ENCODE data around the gene SPANXN1. TPM values are rescaled to one million over a fixed set of nuclear protein-coding genes. Genes with fewer than 3 reads are reported as not detected.

Gene SPANXN1
- total RNA-seq, 1 experiment from 2014 or later: not detected

DNA sequence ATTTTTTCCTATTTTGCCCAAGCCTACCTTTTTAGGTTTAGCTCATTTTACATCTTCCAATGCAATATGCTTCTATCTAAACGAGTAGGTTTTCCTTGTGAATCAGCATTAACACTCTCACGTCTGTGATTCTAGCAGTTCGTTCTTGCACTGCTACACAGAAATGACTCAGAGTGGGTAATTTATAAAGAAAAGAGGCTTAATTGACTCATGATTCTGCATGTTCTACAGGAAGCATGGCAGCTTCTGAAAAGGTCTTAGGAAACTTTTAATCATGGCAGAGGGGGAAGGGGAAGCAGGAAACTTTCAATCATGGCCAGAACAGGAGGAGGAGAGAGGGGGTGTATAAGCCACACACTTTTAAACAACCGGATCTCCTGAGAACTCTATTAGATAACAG is 44.9 kb downstream of the SPANXN1 start:
- no peak overlapping the region for H3K4me2 ChIP-seq (ENCODE audit: low read length)
- POLR2A ChIA-PET: no interaction called here
- CTCF ChIA-PET: no interaction called here
- H3K9ac ChIP-seq (ENCODE audit: low read length): no peak overlapping the region
- H3K9me2 ChIP-seq (ENCODE audit: insufficient read depth): no peaks in the 10 kb centered on the region
- BruUV-seq (replicated peaks): no TSS peak
- ATAC-seq: no peak
- H2AFZ ChIP-seq (ENCODE audit: low read depth, low read length, poor library complexity, severe bottlenecking): no peak overlapping the region
- DNase-seq (ENCODE audit: low read depth, low spot score): no peak
- H3K9me3 ChIP-seq (ENCODE audit: control insufficient read depth in 1 of 2, insufficient read depth in 1 of 2, low read depth in 1 of 2, low read length in 2 of 2): no peaks in the 10 kb centered on the region
- intact Hi-C loops (cut with micrococcal nuclease): no loop called here
- H3K79me2 ChIP-seq (ENCODE audit: insufficient read depth, low read length): no peaks in the 10 kb centered on the region
- RAD21 ChIA-PET (ENCODE audit: low non-redundant PET in 1 of 2, low total read pairs in 2 of 2, uncharacterized antibody in 2 of 2, unreplicated experiment in 2 of 2): no interaction called here
- TF ChIP-seq RAD21 (IDR thresholded peaks at IDR 0.05; ENCODE audit: low read depth): no peak
- TF ChIP-seq ZFX (IDR thresholded peaks at IDR 0.05): no peak
- TF ChIP-seq TCF7L2 (IDR thresholded peaks at IDR 0.05; ENCODE audit: borderline replicate concordance, extremely low read depth, insufficient read depth, insufficient read length): no peak
- no peak for TF ChIP-seq FOSL1 (IDR thresholded peaks at IDR 0.05; ENCODE audit: low read depth)
- no peak for TF ChIP-seq YY1 (IDR thresholded peaks at IDR 0.05; ENCODE audit: extremely low read depth, insufficient replicate concordance, low read depth, low read length)
- no peak for TF ChIP-seq SIN3A (IDR thresholded peaks at IDR 0.05; ENCODE audit: low read depth)
- TF ChIP-seq, protein P1, sequence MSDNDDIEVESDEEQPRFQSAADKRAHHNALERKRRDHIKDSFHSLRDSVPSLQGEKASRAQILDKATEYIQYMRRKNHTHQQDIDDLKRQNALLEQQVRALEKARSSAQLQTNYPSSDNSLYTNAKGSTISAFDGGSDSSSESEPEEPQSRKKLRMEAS (IDR thresholded peaks at IDR 0.05): no peak
- no peak for TF ChIP-seq EZH2 (IDR thresholded peaks at IDR 0.05)
- TF ChIP-seq SRF (IDR thresholded peaks at IDR 0.05; ENCODE audit: low read depth): no peak
- TF ChIP-seq, protein P2, sequence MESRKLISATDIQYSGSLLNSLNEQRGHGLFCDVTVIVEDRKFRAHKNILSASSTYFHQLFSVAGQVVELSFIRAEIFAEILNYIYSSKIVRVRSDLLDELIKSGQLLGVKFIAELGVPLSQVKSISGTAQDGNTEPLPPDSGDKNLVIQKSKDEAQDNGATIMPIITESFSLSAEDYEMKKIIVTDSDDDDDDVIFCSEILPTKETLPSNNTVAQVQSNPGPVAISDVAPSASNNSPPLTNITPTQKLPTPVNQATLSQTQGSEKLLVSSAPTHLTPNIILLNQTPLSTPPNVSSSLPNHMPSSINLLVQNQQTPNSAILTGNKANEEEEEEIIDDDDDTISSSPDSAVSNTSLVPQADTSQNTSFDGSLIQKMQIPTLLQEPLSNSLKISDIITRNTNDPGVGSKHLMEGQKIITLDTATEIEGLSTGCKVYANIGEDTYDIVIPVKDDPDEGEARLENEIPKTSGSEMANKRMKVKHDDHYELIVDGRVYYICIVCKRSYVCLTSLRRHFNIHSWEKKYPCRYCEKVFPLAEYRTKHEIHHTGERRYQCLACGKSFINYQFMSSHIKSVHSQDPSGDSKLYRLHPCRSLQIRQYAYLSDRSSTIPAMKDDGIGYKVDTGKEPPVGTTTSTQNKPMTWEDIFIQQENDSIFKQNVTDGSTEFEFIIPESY (IDR thresholded peaks at IDR 0.05; ENCODE audit: extremely low read depth, insufficient replicate concordance, low read length): no peak
- no peak for TF ChIP-seq ELF1 (IDR thresholded peaks at IDR 0.05; ENCODE audit: borderline replicate concordance, low read depth)
- H3K4me3 ChIP-seq (replicated peaks in 1 of 2; ENCODE audit: low read depth in 1 of 2, low read length in 2 of 2): no peak overlapping the region
- no peaks in the 10 kb centered on the region for H3K36me3 ChIP-seq (ENCODE audit: control insufficient read depth in 1 of 2, insufficient read depth in 2 of 2, low read length in 2 of 2)
- no peaks in the 10 kb centered on the region for H4K20me1 ChIP-seq (ENCODE audit: insufficient read depth)
- no peak overlapping the region for H3K27ac ChIP-seq (ENCODE audit: low read depth, low read length)
- no peaks in the 10 kb centered on the region for H3K27me3 ChIP-seq (ENCODE audit: insufficient read depth, low read length)
- H3K4me1 ChIP-seq (ENCODE audit: control insufficient read depth in 1 of 2, insufficient read depth in 2 of 2, low read length in 2 of 2): no peaks in the 10 kb centered on the region

All from HCT116 (cell line).